ENCODE measurements around the gene SHISA8. TPM values are rescaled to one million over a fixed set of nuclear protein-coding genes. Genes with fewer than 3 reads are reported as not detected.

Gene SHISA8
- total RNA-seq, 1 donor from 2014 or later: not detected

- no peaks in the 10 kb centered on the region for H3K4me1 ChIP-seq
- H3K4me3 ChIP-seq: no peak overlapping the region
- H3K27me3 ChIP-seq: no peaks in the 10 kb centered on the region
- no peak for DNase-seq (ENCODE audit: extremely low spot score in 2 of 2)
- H3K9me3 ChIP-seq: no peaks in the 10 kb centered on the region
- intact Hi-C loops (cut with DNase I): no loop called here
- TF ChIP-seq CTCF (IDR thresholded peaks at IDR 0.05): no peak
- TF ChIP-seq POLR2AphosphoS5 (IDR thresholded peaks at IDR 0.05; ENCODE audit: insufficient read depth in 1 of 2, low read depth in 1 of 2): no peak
- TF ChIP-seq POLR2A (IDR thresholded peaks at IDR 0.05): no peak
- no peak overlapping the region for H3K27ac ChIP-seq
- H3K36me3 ChIP-seq: peaks cover 0 to 76% of the 10 kb centered on the region in 2 donors
Observed at GRCh38 chr22:41880653-41881052, 34.2 kb downstream of the SHISA8 start.

- no peaks in the 10 kb centered on the region for H3K9me3 ChIP-seq
- intact Hi-C loops (cut with DNase I): no loop called here
- H3K36me3 ChIP-seq: peaks cover 0 to 76% of the 10 kb centered on the region in 2 donors
- TF ChIP-seq CTCF (IDR thresholded peaks at IDR 0.05) (no peak), POLR2A (IDR thresholded peaks at IDR 0.05) (no peak), POLR2AphosphoS5 (IDR thresholded peaks at IDR 0.05; ENCODE audit: insufficient read depth in 1 of 2, low read depth in 1 of 2) (no peak)
- no peak for DNase-seq (ENCODE audit: extremely low spot score in 2 of 2)
- no peak overlapping the region for H3K27ac ChIP-seq
- H3K4me3 ChIP-seq: no peak overlapping the region
- H3K27me3 ChIP-seq: no peaks in the 10 kb centered on the region
- H3K4me1 ChIP-seq: no peaks in the 10 kb centered on the region
Observed at GRCh38 chr22:41876675-41877074, 38.2 kb downstream of the SHISA8 start.

GRCh38 chr22:41876275-41876674 lies 38.6 kb downstream of the SHISA8 start:
- no peak for DNase-seq (ENCODE audit: extremely low spot score in 2 of 2)
- Histone ChIP-seq H3K27me3 (no peaks in the 10 kb centered on the region), H3K9me3 (no peaks in the 10 kb centered on the region), H3K27ac (no peak overlapping the region), H3K4me3 (no peak overlapping the region), H3K4me1 (no peaks in the 10 kb centered on the region), H3K36me3 (peaks cover 0 to 76% of the 10 kb centered on the region in 2 donors)
- intact Hi-C loops (cut with DNase I): no loop called here
- no peak for TF ChIP-seq CTCF (IDR thresholded peaks at IDR 0.05)
- no peak for TF ChIP-seq POLR2A (IDR thresholded peaks at IDR 0.05)
- TF ChIP-seq POLR2AphosphoS5 (IDR thresholded peaks at IDR 0.05; ENCODE audit: insufficient read depth in 1 of 2, low read depth in 1 of 2): no peak

GRCh38 chr22:41875531-41876270 lies 39.2 kb downstream of the SHISA8 start:
- H3K4me3 ChIP-seq: no peak overlapping the region
- H3K27me3 ChIP-seq: no peaks in the 10 kb centered on the region
- peaks cover 0 to 76% of the 10 kb centered on the region in 2 donors for H3K36me3 ChIP-seq
- no peak overlapping the region for H3K27ac ChIP-seq
- TF ChIP-seq POLR2AphosphoS5 (IDR thresholded peaks at IDR 0.05; ENCODE audit: insufficient read depth in 1 of 2, low read depth in 1 of 2): no peak
- TF ChIP-seq CTCF (IDR thresholded peaks at IDR 0.05): no peak
- TF ChIP-seq POLR2A (IDR thresholded peaks at IDR 0.05): no peak
- no peaks in the 10 kb centered on the region for H3K4me1 ChIP-seq
- no peak for DNase-seq (ENCODE audit: extremely low spot score in 2 of 2)
- intact Hi-C loops (cut with DNase I): no loop called here
- H3K9me3 ChIP-seq: no peaks in the 10 kb centered on the region

GRCh38 chr22:41874090-41874489 lies 40.8 kb downstream of the SHISA8 start:
- H3K4me3 ChIP-seq: no peak overlapping the region
- TF ChIP-seq POLR2AphosphoS5 (IDR thresholded peaks at IDR 0.05; ENCODE audit: insufficient read depth in 1 of 2, low read depth in 1 of 2) (no peak), POLR2A (IDR thresholded peaks at IDR 0.05) (no peak), CTCF (IDR thresholded peaks at IDR 0.05) (no peak)
- H3K27ac ChIP-seq: no peak overlapping the region
- intact Hi-C loops (cut with DNase I): no loop called here
- no peaks in the 10 kb centered on the region for H3K27me3 ChIP-seq
- DNase-seq (ENCODE audit: extremely low spot score in 2 of 2): no peak
- H3K36me3 ChIP-seq: peaks cover 0 to 86% of the 10 kb centered on the region in 2 donors
- H3K4me1 ChIP-seq: no peaks in the 10 kb centered on the region
- no peaks in the 10 kb centered on the region for H3K9me3 ChIP-seq

Measured in vagina (tissue), 2 donors.